Choroid plexus epithelial cell (primary cell): ENCODE data around the gene MARCO.

Experiments used
- DNase-seq: peaks from one replicate; pipeline ENCODE4 v3.0.0-alpha.2; 2010; ENCODE audit warnings: low read depth
- H3K4me3 ChIP-seq: 2 replicates; pipeline ENCODE4 v1.5.1; 2011; ENCODE audit warnings: low read depth, mild to moderate bottlenecking, control low read depth, low read length, moderate library complexity
- CTCF ChIP-seq: conservative IDR thresholded peaks from 2 replicates; pipeline ENCODE4 v1.5.1; 2011; ENCODE audit warnings: low read depth, mild to moderate bottlenecking, control low read depth, inconsistent platforms, low read length, moderate library complexity

Gene MARCO

GRCh38 chr2:118925476-118925875 is 16.5 kb upstream of the MARCO start:
- no peak for DNase-seq
- H3K4me3 ChIP-seq = no peak overlapping the region
- TF ChIP-seq CTCF = no peak

GRCh38 chr2:118925981-118926380 is 16.0 kb upstream of the MARCO start:
- DNase-seq = no peak
- no peak overlapping the region for H3K4me3 ChIP-seq
- no peak for TF ChIP-seq CTCF

- H3K4me3 ChIP-seq = no peak overlapping the region
- no peak for DNase-seq
- no peak for TF ChIP-seq CTCF
Observed at GRCh38 chr2:118929059-118929458, 12.9 kb upstream of the MARCO start.

GRCh38 chr2:118932949-118933348 is 9.0 kb upstream of the MARCO start:
- no peak overlapping the region for H3K4me3 ChIP-seq
- DNase-seq = no peak
- TF ChIP-seq CTCF = no peak

GRCh38 chr2:118936306-118936705 is 5.7 kb upstream of the MARCO start:
- no peak for DNase-seq
- no peak for TF ChIP-seq CTCF
- no peak overlapping the region for H3K4me3 ChIP-seq

- H3K4me3 ChIP-seq = no peak overlapping the region
- DNase-seq = no peak
- TF ChIP-seq CTCF = no peak
Observed at GRCh38 chr2:118936936-118937335, 5.1 kb upstream of the MARCO start.

- DNase-seq = no peak
- no peak overlapping the region for H3K4me3 ChIP-seq
- TF ChIP-seq CTCF = no peak
Observed at GRCh38 chr2:118937817-118938216, 4.2 kb upstream of the MARCO start.
